ENCODE results near the gene OR3A2. TPM values are rescaled to one million over a fixed set of nuclear protein-coding genes. Genes with fewer than 3 reads are reported as not detected.
A peak's percentile ranks its signal among the peaks of the same experiment; 100 is the strongest.
"Not testable (repeated sequence)": the region's sequence is repeated elsewhere in the genome, so short reads cannot be mapped to it uniquely, and the experiment has no call there.

OR3A2 gene
- total RNA-seq (under 1 TPM in 3 of 4 donors, not detected in 1; 0.56 to 0.83 (median 0.76) TPM), polyA plus RNA-seq (0.05 TPM)
- long read RNA-seq, donor 1, result 0 reads
- long read RNA-seq, donor 2, result 0 reads
- long read RNA-seq, donor 3, partial matches to known transcripts, result 0 of 1 reads
- long read RNA-seq, donor 3, other reads (novel, unspliced or antisense), result 1 of 1 reads
- long read RNA-seq, donor 4, result 0 reads

GRCh38 chr17:3385869-3386816, at the start of gene OR3A2:
TSS of gene OR3A2 (minus strand) at chr17:3386308.
- DNase-seq (no peak), ATAC-seq (peak; percentile 29 to 50)
- Histone ChIP-seq H3K27ac (ENCODE audit: low read length) (no peak within 1 kb of the TSS), H3K9me3 (ENCODE audit: control insufficient read depth, low read length) (no peaks in the 10 kb centered on the region), H3K4me3 (ENCODE audit: low read length) (no peak within 1 kb of the TSS), H3K27me3 (ENCODE audit: control insufficient read depth, insufficient read depth) (no peaks in the 10 kb centered on the region), H3K4me1 (ENCODE audit: control insufficient read depth, insufficient read depth, low read length) (no peaks in the 10 kb centered on the region)
- intact Hi-C loops (cut with DNase I), result no loop called here
- 24% methylated on average over 92 of the region's 92 CpGs for WGBS

- DNase-seq (no peak), ATAC-seq (no peak)
- H3K27me3 ChIP-seq (ENCODE audit: control insufficient read depth, insufficient read depth), result no peaks in the 10 kb centered on the region
- no peak within 1 kb of the TSS for H3K4me3 ChIP-seq (ENCODE audit: low read length)
- intact Hi-C loops (cut with DNase I), result no loop called here
- no peak within 1 kb of the TSS for H3K27ac ChIP-seq (ENCODE audit: low read length)
- H3K4me1 ChIP-seq (ENCODE audit: control insufficient read depth, insufficient read depth, low read length), result no peaks in the 10 kb centered on the region
- WGBS, result 59% methylated on average over 3 of the region's 3 CpGs
- H3K9me3 ChIP-seq (ENCODE audit: control insufficient read depth, low read length), result no peaks in the 10 kb centered on the region
Observed at GRCh38 chr17:3433741-3434140, 47.6 kb upstream of the OR3A2 start, which contains the start of gene OR1E2. TSS of gene OR1E2 (minus strand) at chr17:3433841. CDS start at chr17:3433841, 0 bp downstream.

- intact Hi-C loops (cut with DNase I); H3K27ac ChIP-seq (ENCODE audit: low read length); H3K9me3 ChIP-seq (ENCODE audit: control insufficient read depth, low read length); H3K4me1 ChIP-seq (ENCODE audit: control insufficient read depth, insufficient read depth, low read length); H3K4me3 ChIP-seq (ENCODE audit: low read length); ATAC-seq; H3K27me3 ChIP-seq (ENCODE audit: control insufficient read depth, insufficient read depth): not testable (repeated sequence)
- WGBS, result 27% methylated on average over 7 of the region's 7 CpGs
- DNase-seq, result peak in 1 of 3 donors; percentile 44
Observed at GRCh38 chr17:3433215-3433614, 47.1 kb upstream of the OR3A2 start.

- 61% methylated on average over 2 of the region's 2 CpGs for WGBS
- intact Hi-C loops (cut with DNase I), result no loop called here
- DNase-seq (no peak), ATAC-seq (no peak)
- H3K9me3 ChIP-seq (ENCODE audit: control insufficient read depth, low read length), result no peaks in the 10 kb centered on the region
- no peaks in the 10 kb centered on the region for H3K27me3 ChIP-seq (ENCODE audit: control insufficient read depth, insufficient read depth)
- H3K27ac ChIP-seq (ENCODE audit: low read length), result no peak overlapping the region
- no peaks in the 10 kb centered on the region for H3K4me1 ChIP-seq (ENCODE audit: control insufficient read depth, insufficient read depth, low read length)
- no peak overlapping the region for H3K4me3 ChIP-seq (ENCODE audit: low read length)
Observed at GRCh38 chr17:3418222-3418621, 32.1 kb upstream of the OR3A2 start.

GRCh38 chr17:3415610-3416009, 29.5 kb upstream of the OR3A2 start:
- 77% methylated on average over 5 of the region's 5 CpGs for WGBS
- no peak for ATAC-seq
- intact Hi-C loops (cut with DNase I), result no loop called here

GRCh38 chr17:3412216-3412615, 26.1 kb upstream of the OR3A2 start:
- H3K9me3 ChIP-seq (ENCODE audit: control insufficient read depth, low read length); ATAC-seq; DNase-seq; H3K4me3 ChIP-seq (ENCODE audit: low read length); H3K27me3 ChIP-seq (ENCODE audit: control insufficient read depth, insufficient read depth); intact Hi-C loops (cut with DNase I); H3K27ac ChIP-seq (ENCODE audit: low read length); H3K4me1 ChIP-seq (ENCODE audit: control insufficient read depth, insufficient read depth, low read length): not testable (repeated sequence)
- 78% methylated on average over 5 of the region's 16 CpGs for WGBS

More at GRCh38 chr17:3415610-3416009, 29.5 kb upstream of the OR3A2 start:
- Histone ChIP-seq H3K4me3 (ENCODE audit: low read length) (no peak overlapping the region), H3K27me3 (ENCODE audit: control insufficient read depth, insufficient read depth) (no peaks in the 10 kb centered on the region), H3K27ac (ENCODE audit: low read length) (no peak overlapping the region), H3K4me1 (ENCODE audit: control insufficient read depth, insufficient read depth, low read length) (no peaks in the 10 kb centered on the region), H3K9me3 (ENCODE audit: control insufficient read depth, low read length) (no peaks in the 10 kb centered on the region)
- no peak for DNase-seq

- H3K9me3 ChIP-seq (ENCODE audit: control insufficient read depth, low read length), result no peaks in the 10 kb centered on the region
- no peaks in the 10 kb centered on the region for H3K27me3 ChIP-seq (ENCODE audit: control insufficient read depth, insufficient read depth)
- no peak within 1 kb of the TSS for H3K4me3 ChIP-seq (ENCODE audit: low read length)
- ATAC-seq (no peak), DNase-seq (no peak)
- no peaks in the 10 kb centered on the region for H3K4me1 ChIP-seq (ENCODE audit: control insufficient read depth, insufficient read depth, low read length)
- no peak within 1 kb of the TSS for H3K27ac ChIP-seq (ENCODE audit: low read length)
- intact Hi-C loops (cut with DNase I), result no loop called here
- 75% methylated on average over 3 of the region's 3 CpGs for WGBS
Observed at GRCh38 chr17:3411070-3411469, 25.0 kb upstream of the OR3A2 start, which contains the start of gene OR3A3. TSS of gene OR3A3 (plus strand) at chr17:3411370.

GRCh38 chr17:3403856-3404255, 17.7 kb upstream of the OR3A2 start:
- intact Hi-C loops (cut with DNase I); H3K4me3 ChIP-seq (ENCODE audit: low read length): not testable (repeated sequence)

GRCh38 chr17:3401786-3402185, 15.7 kb upstream of the OR3A2 start:
- no peak overlapping the region for H3K27ac ChIP-seq (ENCODE audit: low read length)

More at GRCh38 chr17:3403856-3404255, 17.7 kb upstream of the OR3A2 start:
- H3K27me3 ChIP-seq (ENCODE audit: control insufficient read depth, insufficient read depth); H3K9me3 ChIP-seq (ENCODE audit: control insufficient read depth, low read length); ATAC-seq; H3K27ac ChIP-seq (ENCODE audit: low read length); DNase-seq; H3K4me1 ChIP-seq (ENCODE audit: control insufficient read depth, insufficient read depth, low read length): not testable (repeated sequence)
- 70% methylated on average over 1 of the region's 1 CpG for WGBS

GRCh38 chr17:3400055-3400454, 13.9 kb upstream of the OR3A2 start:
- Histone ChIP-seq H3K9me3 (ENCODE audit: control insufficient read depth, low read length) (no peaks in the 10 kb centered on the region), H3K4me1 (ENCODE audit: control insufficient read depth, insufficient read depth, low read length) (no peaks in the 10 kb centered on the region), H3K27ac (ENCODE audit: low read length) (no peak overlapping the region), H3K4me3 (ENCODE audit: low read length) (no peak overlapping the region), H3K27me3 (ENCODE audit: control insufficient read depth, insufficient read depth) (no peaks in the 10 kb centered on the region)
- intact Hi-C loops (cut with DNase I), result no loop called here
- DNase-seq (no peak), ATAC-seq (no peak)
- WGBS, result 44% methylated on average over 6 of the region's 6 CpGs

More at GRCh38 chr17:3401786-3402185, 15.7 kb upstream of the OR3A2 start:
- DNase-seq, result no peak
- 58% methylated on average over 2 of the region's 2 CpGs for WGBS
- intact Hi-C loops (cut with DNase I), result no loop called here
- H3K9me3 ChIP-seq (ENCODE audit: control insufficient read depth, low read length), result no peaks in the 10 kb centered on the region
- H3K4me1 ChIP-seq (ENCODE audit: control insufficient read depth, insufficient read depth, low read length), result no peaks in the 10 kb centered on the region
- no peak overlapping the region for H3K4me3 ChIP-seq (ENCODE audit: low read length)
- no peaks in the 10 kb centered on the region for H3K27me3 ChIP-seq (ENCODE audit: control insufficient read depth, insufficient read depth)
- ATAC-seq, result no peak

GRCh38 chr17:3398310-3398709, 12.2 kb upstream of the OR3A2 start, which contains the start of gene OR1E1:
TSS of gene OR1E1 (minus strand) at chr17:3398410. CDS start at chr17:3398410, 0 bp downstream.
- H3K4me3 ChIP-seq (ENCODE audit: low read length), result no peak within 1 kb of the TSS
- intact Hi-C loops (cut with DNase I), result no loop called here
- ATAC-seq (no peak), DNase-seq (no peak)
- no peaks in the 10 kb centered on the region for H3K4me1 ChIP-seq (ENCODE audit: control insufficient read depth, insufficient read depth, low read length)
- no peaks in the 10 kb centered on the region for H3K9me3 ChIP-seq (ENCODE audit: control insufficient read depth, low read length)
- no peak within 1 kb of the TSS for H3K27ac ChIP-seq (ENCODE audit: low read length)
- WGBS, result 90% methylated on average over 1 of the region's 1 CpG
- H3K27me3 ChIP-seq (ENCODE audit: control insufficient read depth, insufficient read depth), result no peaks in the 10 kb centered on the region
